GM19043 (cell line): Measurements from ENCODE around the gene PAIP2B.
"Not testable (repeated sequence)": the region's sequence is repeated elsewhere in the genome, so short reads cannot be mapped to it uniquely, and the experiment has no call there.

Source experiments
- ATAC-seq: cut with Tn5 transposase; IDR thresholded peaks from one replicate; pipeline ENCODE4 v1.9.1; 2021; ENCODE audit warnings: low read depth; ENCODE audit not compliant: unreplicated experiment

Gene PAIP2B

GRCh38 chr2:71223767-71224333 lies 3.1 kb downstream of the PAIP2B start:
- ATAC-seq: no peak

GRCh38 chr2:71220743-71221142 lies 6.2 kb downstream of the PAIP2B start:
- ATAC-seq: no peak

GRCh38 chr2:71216501-71216900 lies 10.4 kb downstream of the PAIP2B start:
- no peak for ATAC-seq

GRCh38 chr2:71215447-71215846 lies 11.5 kb downstream of the PAIP2B start:
- ATAC-seq: no peak

GRCh38 chr2:71212336-71212735 lies 14.6 kb downstream of the PAIP2B start:
- ATAC-seq: no peak

- ATAC-seq: no peak
Measured at GRCh38 chr2:71210292-71210691, 16.6 kb downstream of the PAIP2B start.

- ATAC-seq: no peak
Measured at GRCh38 chr2:71208756-71209155, 18.1 kb downstream of the PAIP2B start.

GRCh38 chr2:71207601-71208000 lies 19.3 kb downstream of the PAIP2B start:
- ATAC-seq: no peak

GRCh38 chr2:71206271-71206670 lies 20.6 kb downstream of the PAIP2B start:
- ATAC-seq: no peak

- no peak for ATAC-seq
Measured at GRCh38 chr2:71191570-71191943, 35.3 kb downstream of the PAIP2B start.

GRCh38 chr2:71190656-71191569 lies 36.0 kb downstream of the PAIP2B start:
- ATAC-seq: no peak

- ATAC-seq: no peak
Measured at GRCh38 chr2:71187589-71187988, 39.3 kb downstream of the PAIP2B start.

- ATAC-seq: no peak
Measured at GRCh38 chr2:71186973-71187372, 39.9 kb downstream of the PAIP2B start.

GRCh38 chr2:71183306-71184115 lies 43.4 kb downstream of the PAIP2B start:
- ATAC-seq: not testable (repeated sequence)

- no peak for ATAC-seq
Measured at GRCh38 chr2:71181316-71181715, 45.6 kb downstream of the PAIP2B start.

GRCh38 chr2:71178836-71179235 lies 48.1 kb downstream of the PAIP2B start:
- not testable (repeated sequence) for ATAC-seq

- no peak for ATAC-seq
Measured at GRCh38 chr2:71174207-71174606, 52.7 kb downstream of the PAIP2B start.

- no peak for ATAC-seq
Measured at GRCh38 chr2:71173096-71173495, 53.8 kb downstream of the PAIP2B start.

GRCh38 chr2:71166812-71167211 lies 60.1 kb downstream of the PAIP2B start:
- ATAC-seq: no peak

- no peak for ATAC-seq
Measured at GRCh38 chr2:71157124-71157793, 69.6 kb downstream of the PAIP2B start.

GRCh38 chr2:71156573-71156972 lies 70.3 kb downstream of the PAIP2B start:
- no peak for ATAC-seq
